Lower leg skin (tissue), 3 donors: ENCODE results near the gene MYO5A.

Source experiments
- CTCF ChIP-seq, 3 donors: fragments of 450-650 bp; IDR thresholded peaks; one replicate each; pipeline ENCODE4 v1.5.1; 2016; ENCODE audit warnings: antibody characterized with exemption in 3 of 3, mild to moderate bottlenecking in 3 of 3, moderate library complexity in 2 of 3
- POLR2A ChIP-seq, 2 donors: fragments of 450-650 bp; IDR thresholded peaks; one replicate each; pipeline ENCODE4 v1.6.1; 2016 to 2017; ENCODE audit warnings: antibody characterized with exemption in 2 of 2, mild to moderate bottlenecking in 1 of 2, moderate library complexity in 1 of 2

DNA sequence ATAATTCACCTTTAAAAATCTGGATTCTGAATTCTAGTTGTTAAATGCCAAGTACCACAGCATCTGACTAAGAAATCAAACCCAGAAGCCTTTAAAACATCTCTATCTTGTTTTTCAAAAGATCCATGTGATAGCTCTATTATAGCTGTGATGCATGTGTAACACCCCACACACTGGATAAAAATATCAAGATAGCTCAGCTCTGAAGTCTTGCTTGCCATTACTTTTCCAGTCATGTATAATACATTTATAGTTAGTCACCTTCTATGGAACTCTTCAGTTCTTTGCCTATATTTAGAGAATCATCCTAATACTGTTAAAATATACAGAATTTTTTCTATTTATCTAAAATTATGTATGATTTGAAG is 28.6 kb upstream of the MYO5A start:
- TF ChIP-seq CTCF (IDR thresholded peaks at IDR 0.05) (no peak), POLR2A (IDR thresholded peaks at IDR 0.05) (no peak)
